HG03097 (cell line): ENCODE results near the gene SMAP2.
A peak's percentile ranks its signal among the peaks of the same experiment; 100 is the strongest.
"Not testable (repeated sequence)": the region's sequence is repeated elsewhere in the genome, so short reads cannot be mapped to it uniquely, and the experiment has no call there.

Experiments used
- ATAC-seq: cut with Tn5 transposase; IDR thresholded peaks from one replicate; pipeline ENCODE4 v1.9.1; 2021; ENCODE audit not compliant: unreplicated experiment, low FRiP score

The SMAP2 gene

DNA sequence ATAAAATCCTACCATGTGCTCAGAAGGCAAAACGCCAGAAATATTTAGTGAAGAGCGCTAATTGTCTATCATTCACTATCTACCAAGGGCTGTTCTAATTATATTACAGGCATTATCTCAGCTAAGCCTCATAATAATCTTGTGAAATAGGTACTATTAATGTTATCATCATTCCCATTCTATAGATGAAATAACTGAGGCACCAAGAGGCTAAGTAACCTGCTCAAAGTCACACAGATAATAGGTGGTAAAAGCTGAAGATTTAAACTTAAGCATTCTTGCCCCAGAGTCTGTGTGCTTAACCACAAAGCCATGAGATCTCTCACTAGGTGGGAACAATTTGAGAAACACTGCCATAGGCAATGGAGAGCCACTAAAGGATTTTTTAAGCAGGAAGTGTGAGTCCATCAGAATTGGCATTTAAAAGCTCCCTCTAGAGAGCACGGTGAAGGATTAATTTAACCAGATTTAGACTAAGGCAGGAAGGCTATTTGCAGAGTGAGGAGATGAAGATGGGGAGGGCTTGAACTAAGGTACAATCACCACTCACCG lies 1.7 kb upstream of the SMAP2 start:
- ATAC-seq: no peak

DNA sequence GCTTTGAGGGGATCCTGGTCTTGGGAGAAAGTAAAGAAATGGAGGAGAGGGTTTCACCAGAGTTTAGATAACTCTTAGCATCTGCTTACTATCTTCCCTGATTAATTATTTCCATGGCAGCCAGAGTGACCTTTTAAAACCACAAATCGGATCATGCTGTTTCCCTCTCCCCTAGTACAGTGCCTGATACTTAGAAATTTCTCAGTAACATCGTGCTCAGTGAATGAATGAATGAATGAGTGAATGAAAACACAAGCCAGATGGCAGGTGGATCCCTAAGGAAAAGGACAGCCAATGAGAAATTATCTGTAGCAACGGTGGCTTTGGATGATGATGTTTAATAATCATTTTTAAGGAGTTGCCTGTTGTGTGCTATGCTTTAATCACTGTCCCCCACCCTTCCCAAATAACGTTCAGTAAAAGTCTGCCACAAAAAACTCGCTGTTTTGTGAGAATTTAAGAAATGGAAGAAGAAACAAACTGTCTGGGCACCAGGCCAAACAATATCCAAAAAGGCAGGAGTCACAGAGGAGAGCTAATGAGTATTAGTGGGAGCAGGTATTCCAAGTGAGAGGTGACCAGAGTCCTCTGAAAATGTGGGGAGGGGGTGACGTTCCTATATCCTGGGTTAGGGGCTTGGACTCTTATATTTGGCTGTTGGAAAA lies 737 bp upstream of the SMAP2 start:
- ATAC-seq: no peak

DNA sequence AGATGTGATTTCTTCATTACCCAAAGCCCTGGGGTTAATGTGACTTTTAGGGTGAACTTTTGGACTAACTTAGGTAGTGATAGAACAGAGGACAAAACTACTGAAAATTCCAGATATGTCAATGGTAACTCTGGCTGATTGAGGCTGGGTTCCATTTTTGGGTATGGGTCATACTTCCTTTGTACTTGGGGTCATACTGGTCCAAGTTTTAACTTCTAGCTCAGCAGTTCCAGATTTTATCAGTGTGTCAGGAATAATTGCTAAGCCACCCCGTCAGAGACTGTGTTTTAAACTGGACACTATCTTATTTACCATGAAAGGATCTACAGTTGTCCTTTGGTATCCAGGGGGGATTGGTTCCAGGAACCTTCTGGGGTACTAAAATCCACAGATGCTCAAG lies 4.0 kb downstream of the SMAP2 start:
- no peak for ATAC-seq

DNA sequence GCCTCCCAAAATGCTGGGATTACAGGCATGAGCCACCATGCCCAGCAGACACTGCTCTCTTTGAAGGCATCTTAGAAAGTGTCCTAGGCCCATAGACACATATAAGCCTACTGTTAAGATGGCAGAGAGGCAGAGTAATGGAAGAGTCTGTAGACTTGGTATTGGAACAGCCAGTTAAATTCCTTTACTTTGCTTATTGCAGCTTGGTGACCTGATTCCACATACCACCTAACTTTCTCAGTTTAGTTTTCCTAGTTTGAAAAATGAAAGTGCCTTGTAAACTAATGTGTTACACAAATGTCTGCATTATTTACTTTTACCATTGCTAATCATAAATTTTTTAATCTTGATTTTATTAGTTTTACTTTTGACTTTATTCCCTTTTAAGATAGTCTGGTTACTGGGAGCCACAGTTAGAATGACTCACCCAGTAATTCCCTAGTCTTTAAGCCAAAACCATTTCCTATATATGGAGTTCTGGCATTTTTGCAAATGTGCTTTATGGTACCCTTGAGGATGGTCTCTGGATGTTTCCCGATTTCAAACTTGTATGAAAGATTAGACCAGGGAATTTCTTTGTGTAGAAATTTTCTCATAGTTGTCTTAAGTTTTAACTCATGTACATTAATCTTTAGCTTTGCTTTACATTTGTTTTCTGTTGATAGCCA lies 6.4 kb downstream of the SMAP2 start:
- no peak for ATAC-seq

DNA sequence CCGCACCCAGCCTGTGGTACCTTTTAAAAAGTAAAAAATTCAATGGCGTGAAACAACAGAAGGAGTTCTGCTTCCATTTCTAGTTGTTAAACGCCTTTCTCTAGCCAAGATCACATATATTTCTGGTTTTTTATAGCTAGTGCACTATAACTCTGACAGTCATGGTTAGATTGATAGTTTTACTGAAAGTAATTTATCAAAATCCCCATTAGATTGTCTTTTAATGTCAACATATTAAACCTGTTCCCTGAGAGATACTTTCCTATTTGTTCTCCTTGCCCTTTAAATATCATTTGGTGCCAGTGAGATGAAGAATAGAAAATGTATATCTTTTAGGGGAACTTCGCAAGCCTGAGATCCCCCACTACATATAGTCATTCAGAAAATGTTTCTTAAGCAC lies 7.3 kb downstream of the SMAP2 start:
- no peak for ATAC-seq

DNA sequence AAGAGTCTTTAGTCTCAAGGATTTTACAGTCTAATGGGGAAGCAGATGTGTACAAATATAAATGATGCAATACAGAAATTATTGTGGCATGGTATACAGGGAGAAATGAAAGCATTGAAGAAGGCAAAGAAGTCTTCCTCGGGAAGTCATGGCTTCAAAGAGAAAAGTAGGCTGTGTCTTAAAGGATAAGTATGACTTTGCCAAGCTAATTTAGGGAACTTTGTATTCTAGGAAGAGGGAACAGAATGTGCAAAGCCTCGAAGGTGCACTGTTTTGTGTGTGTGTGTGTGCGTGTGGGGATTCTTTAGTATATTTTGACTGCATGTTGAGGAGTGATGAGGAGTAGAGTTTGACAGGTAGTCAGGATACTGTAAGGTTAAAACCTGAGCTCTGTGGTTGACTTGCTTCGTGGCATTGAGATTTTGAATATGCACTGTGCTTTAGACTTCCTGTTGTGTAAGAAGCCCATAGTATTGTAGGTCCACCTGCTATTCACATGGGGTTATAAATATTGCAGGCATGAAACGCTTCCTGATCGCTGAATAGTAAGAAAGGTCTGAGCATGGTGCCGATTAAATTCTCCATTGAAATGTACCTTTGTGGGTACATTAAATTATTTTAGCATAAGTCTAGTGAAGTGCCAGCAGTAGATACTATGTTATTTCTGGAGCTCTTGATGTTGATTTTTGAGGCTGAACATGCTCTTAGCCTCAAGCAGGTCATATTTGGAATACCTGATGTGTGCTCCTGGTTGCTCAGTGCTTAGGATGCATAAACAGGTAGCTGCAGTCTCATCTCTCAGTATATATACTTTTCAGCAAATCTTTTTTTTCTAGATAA lies 8.0 kb downstream of the SMAP2 start:
- peak; percentile 26 for ATAC-seq

DNA sequence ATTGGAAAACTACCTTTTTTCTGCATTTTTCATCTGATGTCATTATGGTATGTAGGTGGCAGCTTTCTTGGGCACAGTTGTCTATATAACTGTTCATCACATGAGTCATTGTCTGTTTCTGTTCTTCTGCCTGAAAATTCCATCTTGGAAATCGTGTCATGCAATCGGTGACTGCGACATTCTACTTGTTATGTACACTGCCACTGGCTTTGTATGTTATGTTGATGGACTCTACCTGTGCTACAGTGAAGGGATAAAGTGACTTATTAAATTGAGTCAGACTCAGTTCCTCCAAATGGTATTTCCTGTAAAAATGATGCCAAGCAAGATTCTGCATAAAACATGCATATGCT lies 8.6 kb downstream of the SMAP2 start:
- no peak for ATAC-seq

DNA sequence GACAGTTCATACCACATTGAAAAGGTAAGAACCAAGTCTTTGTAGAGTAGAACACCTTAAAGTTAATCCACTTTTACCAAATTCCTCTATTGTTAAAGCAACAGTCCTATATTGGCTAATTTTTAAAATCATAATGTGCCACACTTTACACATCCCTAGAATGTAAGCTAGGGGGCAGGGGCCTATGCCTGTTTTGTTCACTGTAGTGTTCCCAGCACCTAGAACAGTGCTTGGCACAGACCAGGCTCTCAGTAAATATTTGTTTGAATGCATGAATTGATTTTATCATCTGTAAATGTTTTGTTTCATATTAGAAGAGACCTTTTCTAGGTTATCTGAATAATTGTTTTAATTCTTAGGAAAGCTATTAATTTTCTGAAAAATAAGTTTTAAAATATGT lies 9.1 kb downstream of the SMAP2 start:
- ATAC-seq: no peak

DNA sequence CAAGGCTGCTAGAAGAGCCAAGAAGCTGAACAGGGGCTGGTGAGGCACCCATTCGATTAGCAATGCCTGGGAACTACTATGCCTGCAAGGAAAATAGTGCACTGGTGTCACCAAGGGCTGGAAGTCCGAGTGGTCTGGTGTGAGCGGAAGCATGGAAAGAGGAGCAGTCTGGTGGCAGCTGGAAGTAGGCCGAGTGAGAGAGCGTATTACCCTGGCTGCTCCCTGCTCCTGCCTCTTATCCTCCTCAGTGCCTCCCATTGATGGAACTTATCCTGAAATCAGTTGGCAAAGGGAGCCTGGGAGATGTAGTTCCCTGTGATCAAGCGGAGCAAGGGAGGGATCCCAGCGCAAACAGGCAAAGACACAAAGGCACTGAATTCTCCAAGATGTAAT lies 9.6 kb downstream of the SMAP2 start:
- no peak for ATAC-seq

DNA sequence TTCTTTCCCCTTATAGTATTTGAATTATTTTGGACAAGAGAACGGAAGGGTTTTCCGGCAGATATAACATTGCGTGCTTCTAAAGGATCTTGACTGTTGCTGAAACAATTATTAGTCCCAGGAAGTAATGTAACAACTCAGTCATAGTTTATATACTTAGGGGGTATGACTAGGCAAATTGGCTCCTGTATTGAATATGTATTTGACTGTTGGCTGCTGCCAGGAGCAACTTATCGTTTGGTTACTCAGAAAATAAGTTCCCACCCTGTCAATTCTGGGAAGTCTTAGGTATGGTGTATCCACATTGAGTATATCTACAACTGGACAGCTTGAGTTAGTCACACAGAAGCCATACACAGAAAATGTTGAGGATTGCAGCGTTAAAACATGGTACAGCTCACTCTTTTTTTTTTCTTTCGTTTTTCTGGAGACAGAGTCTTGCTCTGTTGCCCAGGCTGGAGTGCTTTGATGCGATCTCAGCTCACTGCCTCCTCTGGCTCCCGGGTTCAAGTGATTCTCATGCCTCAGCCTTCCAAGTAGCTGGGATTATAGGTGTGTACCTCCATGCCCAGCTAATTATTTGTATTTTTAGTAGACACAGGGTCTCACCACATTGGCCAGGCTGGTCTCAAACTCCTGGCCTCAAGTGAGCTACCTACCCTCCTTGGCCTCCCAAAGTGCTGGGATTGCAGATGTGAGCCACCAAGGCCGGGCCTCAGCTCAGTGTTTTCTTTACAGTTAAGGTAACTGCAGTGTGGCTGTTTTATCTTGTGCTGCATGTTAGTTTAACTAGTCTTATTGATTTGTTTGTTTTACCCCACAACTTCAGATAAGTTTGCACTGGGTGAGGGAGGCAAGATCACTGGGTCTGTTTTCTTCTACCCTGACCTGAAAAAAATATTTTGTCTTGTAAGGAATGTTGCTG lies 10.2 kb downstream of the SMAP2 start:
- ATAC-seq: no peak

DNA sequence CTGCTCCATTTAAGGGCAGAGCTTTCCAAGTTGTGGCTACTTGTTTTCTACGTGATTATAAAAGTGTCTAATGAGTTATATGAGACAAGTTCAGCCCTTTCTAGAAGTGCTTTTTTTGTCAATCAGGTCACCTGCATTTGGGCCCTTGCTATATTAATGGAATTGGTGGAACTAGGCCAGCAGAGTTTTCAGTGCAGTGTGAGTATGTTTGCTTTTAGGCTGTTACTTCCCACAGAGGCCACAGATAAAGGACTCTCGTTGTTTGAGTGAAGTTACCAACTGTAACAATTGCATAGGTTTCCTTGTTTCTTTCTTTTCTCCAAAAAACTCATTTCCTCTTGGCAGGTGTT lies 10.9 kb downstream of the SMAP2 start:
- ATAC-seq: no peak

DNA sequence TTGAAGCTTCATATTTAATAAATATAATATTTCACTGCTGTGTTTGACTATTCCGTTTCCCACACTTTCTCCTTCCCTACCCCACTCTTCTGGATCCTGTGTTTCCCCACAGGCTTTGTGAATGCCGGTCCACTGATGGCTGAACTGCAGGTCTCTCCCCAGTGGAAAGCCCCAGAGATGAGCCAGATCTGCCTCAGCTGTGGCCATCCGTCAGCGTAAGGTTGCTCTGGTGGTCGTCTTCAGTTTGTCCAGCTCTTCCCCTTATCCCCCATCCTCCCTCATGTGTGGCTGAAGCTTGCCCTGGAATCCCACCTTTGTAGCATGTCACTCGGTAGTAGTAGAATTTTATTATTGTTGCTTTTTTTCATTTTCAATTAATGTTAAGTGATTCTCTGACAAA lies 11.4 kb downstream of the SMAP2 start:
- no peak for ATAC-seq

DNA sequence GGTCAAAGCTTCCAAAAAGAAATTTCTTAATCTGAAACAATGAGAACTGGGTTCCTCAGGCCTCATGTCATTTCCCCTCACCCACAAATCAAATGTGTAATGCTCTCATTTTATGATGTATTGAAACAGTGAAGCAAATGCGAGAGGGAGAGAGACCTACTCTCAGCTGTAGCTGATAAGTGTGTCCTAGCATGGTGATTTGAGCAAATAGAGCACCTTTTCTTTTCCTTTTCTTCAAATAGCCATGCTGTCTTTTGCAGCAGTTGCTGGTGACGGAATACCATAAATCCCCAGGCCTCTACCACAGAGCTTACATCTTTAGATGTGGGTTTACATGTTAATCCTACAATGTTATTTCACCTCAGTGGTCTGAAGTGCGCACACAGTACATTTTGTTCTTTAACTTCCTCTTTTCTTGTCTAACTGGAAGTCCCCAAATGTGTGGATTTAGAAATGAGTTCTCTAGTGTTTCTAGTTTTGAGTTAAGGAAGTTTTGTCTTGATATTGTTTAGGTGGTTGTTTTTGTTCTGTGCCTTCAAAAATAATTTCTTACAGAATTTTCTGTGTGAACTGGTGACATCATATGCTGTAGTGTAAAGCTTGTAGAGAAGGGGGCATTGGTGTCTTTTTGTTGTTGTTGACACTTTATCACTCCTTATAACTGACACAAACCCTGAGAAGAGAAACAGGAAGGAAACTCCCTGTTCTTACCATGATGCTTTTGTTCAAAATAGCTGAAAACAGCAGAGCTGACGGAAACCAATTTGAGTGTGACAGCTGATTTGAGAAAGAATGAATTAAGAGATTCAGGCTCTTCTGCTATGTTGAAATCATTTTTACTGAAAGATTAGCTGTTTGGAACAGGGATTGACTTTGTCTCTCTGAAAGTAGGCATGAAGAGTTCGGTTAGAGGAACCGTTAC lies 12.2 kb downstream of the SMAP2 start:
- ATAC-seq: peak; percentile 64

DNA sequence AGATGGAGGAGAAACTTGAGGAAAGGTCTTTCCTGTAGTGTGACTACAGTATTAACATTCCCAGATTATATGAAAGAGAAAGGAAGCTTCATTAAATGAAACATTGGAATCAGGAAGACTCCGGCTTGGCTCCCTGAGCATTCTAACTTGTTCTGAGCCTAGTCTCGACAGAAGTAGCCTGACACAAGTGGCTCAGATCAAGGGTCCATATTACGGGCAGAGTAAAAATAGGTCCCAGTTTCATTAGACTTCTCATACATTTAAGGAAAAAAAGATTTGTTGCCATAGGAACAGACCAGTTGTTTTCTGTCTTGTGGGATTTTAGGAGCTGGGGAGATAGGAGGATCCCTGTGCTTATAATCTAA lies 12.8 kb downstream of the SMAP2 start:
- ATAC-seq: no peak

DNA sequence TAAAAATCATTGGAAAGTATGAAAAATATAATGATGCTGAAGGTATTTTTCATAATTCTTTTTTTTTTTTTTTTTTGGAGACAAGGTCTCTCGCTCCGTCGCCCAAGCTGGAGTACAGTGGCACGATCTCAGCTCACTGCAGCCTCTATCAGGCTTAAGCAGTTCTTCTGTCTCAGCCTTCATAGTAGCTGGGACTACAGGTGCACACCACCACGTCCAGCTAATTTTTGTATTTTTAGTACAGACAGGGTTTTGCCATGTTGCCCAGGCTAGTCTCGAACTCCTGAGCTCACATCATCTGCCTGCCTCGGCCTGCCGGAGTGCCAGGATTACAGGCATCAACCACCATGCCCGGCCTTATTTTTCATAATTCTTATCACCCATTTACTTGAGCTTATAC lies 13.3 kb downstream of the SMAP2 start:
- no peak for ATAC-seq

DNA sequence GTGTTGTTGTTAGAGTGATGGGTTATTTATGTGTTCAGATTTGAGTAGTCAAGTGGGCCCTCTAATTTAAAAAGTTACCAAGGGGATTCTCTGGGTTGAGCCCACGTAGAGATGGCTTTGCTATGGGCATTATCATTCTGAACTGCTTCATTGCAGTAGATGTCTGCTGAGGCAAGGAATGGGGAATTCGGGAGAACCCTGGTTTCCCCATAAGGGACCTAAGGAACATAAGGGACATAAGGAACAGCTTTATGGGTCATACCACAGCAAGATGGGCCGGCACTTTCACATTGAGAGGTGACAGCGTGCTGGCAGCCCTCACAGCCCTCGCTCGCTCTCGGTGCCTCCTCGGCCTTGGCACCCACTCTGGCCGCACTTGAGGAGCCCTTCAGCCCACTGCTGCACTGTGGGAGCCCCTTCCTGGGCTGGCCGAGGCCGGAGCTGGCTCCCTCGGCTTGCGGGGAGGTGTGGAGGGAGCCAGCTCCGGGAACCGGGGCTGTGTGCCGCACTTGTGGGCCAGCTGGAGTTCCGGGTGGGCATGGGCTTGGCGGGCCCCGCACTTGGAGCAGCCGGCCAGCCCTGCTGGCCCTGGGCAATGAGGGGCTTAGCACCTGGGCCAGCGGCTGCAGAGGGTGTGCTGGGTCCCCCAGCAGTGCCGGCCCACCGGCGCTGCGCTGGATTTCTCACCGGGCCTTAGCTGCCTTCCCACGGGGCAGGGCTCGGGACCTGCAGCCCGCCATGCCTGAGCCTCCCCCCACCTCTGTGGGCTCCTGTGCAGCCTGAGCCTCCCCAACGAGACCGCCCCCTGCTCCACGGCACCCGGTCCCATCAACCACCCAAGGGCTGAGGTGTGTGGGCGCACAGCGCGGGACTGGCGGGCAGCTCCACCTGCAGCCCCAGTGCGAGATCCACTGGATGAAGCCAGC lies 14.1 kb downstream of the SMAP2 start:
- not testable (repeated sequence) for ATAC-seq

DNA sequence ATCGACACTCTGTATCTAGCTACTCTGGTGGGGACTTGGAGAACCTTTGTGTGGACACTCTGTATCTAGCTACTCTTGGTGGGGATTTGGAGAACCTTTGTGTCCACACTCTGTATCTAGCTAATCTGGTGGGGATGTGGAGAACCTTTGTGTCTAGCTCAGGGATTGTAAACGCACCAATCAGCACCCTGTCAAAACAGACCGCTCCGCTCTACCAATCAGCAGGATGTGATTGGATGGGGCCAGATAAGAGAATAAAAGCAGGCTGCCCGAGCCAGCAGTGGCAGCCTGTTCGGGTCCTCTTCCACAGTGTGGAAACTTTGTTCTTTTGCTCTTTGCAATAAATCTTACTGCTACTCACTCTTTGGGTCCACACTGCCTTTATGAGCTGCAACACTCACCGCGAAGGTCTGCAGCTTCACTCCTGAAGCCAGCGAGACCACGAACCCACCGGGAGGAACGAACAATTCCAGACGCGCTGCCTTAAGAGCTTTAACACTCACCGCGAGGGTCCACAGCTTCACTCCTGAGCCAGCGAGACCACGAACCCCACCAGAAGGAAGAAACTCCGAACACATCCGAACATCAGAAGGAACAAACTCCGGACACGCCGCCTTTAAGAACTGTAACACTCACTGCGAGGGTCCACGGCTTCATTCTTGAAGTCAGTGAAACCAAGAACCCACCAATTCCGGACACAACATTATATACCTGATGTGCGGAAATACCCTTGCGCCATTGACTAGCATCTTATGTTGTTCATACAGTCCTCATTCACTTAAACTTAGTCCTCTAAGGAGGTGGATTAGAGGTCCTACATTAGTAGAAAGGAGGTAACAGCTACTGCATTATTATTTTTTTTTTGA lies 15.2 kb downstream of the SMAP2 start:
- ATAC-seq: not testable (repeated sequence)
